GM19193 (cell line): ENCODE data around the gene PRPS1L1.

Experiments
- POLR2A ChIP-seq: IDR thresholded peaks from 4 replicates; pipeline ENCODE4 v1.6.1; 2011; ENCODE audit not compliant: insufficient read depth, insufficient read length; ENCODE audit errors: extremely low read depth

Gene PRPS1L1

DNA sequence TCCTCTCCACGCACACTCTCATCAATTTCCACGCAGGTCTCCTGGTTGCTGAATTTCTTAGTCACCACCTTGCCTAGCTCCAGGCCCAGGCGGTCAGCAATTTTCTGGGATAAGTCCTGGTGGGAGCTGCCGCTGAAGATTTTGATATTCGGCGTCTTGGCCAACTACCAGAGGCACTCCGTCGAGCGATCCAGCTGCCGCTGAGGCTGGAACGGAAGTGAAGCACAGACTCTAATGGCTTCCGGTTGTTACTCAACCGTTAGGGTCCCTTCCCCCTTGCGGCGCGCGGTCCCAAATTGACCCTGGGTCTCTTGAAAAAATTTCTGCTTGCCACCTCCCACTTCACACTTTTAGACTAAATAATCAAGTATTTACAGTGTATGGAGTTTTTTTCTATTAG is at the start of gene PRPS1L1:
PRPS1L1 (minus strand) TSS at position 219 of the 400 bp plus-strand sequence.
- TF ChIP-seq POLR2A = no peak

GRCh38 chr7:18076461-18076860 is 48.8 kb upstream of the PRPS1L1 start:
- TF ChIP-seq POLR2A = no peak

DNA sequence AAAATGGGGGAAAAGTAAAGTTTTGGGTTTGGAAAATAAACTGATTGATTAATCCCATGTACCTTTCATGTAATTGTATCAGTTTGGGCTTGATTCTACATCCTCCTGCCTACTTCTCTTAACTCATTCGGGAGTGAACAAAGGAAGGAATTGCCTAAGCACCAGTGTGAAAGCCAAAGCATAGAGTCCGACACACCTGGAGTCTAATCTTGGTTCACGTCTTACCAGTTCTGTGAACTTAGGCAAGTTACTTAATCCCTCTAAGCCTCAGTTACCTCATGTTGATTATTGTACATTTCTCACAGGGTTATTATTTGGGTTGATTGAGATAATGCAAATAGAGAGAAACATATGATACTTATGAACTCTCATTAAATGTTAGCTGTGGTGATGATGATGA is 41.1 kb upstream of the PRPS1L1 start:
- TF ChIP-seq POLR2A = no peak

- no peak for TF ChIP-seq POLR2A
Observed at GRCh38 chr7:18064242-18064838, 36.7 kb upstream of the PRPS1L1 start.

DNA sequence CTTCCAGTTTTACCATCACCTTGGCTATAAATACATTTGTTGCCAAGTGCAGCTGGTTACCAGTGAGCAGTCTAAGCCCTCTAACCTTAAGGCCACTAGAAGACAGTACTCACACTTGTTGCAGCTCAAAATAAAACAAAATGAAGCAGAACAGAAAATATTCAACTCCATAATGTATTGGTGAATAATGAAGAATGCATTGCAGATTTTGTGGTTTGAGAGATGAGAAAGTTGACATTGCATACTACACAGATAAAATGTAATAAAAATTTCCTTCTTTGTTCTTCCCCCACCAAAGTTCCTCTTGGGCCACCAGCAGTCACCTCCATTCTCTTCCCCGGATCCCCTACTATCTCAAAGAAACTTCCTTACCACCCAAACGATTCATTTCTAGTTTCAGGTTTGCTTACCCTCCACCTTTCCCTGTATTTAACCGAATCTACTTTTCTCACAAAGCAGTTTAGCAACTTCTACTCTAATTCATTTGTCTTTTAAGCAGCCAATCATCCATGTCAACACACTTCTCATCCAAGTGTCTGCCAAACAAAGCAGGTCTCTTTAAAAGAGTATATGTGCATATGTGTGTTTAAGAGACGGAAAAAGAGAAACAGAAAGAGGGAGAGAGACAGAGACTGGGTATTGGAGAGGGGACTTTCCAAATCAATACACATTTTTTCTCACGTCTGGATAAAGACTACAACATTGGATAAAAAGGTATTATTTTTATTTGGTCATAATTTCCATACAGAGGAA is 35.7 kb upstream of the PRPS1L1 start:
- TF ChIP-seq POLR2A = no peak

GRCh38 chr7:18059171-18059570 is 31.5 kb upstream of the PRPS1L1 start:
- TF ChIP-seq POLR2A = no peak

DNA sequence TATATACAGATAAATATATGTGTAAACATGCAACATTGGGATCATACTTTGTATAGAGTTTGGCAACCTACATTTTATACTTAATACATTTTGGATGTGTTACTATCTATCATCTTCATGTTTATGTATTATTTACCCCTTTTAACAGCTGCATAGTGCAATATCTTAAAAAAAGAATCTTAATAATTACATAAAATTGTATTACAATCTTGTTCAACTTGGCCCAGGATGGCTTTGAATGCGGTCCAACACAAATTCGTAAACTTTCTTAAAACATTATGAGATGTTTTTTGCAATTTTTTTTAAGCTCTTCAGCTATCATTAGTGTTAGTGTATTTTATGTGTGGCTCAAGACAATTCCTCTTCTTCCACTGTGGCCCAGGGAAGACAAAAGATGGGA is 26.3 kb upstream of the PRPS1L1 start:
- TF ChIP-seq POLR2A = no peak

DNA sequence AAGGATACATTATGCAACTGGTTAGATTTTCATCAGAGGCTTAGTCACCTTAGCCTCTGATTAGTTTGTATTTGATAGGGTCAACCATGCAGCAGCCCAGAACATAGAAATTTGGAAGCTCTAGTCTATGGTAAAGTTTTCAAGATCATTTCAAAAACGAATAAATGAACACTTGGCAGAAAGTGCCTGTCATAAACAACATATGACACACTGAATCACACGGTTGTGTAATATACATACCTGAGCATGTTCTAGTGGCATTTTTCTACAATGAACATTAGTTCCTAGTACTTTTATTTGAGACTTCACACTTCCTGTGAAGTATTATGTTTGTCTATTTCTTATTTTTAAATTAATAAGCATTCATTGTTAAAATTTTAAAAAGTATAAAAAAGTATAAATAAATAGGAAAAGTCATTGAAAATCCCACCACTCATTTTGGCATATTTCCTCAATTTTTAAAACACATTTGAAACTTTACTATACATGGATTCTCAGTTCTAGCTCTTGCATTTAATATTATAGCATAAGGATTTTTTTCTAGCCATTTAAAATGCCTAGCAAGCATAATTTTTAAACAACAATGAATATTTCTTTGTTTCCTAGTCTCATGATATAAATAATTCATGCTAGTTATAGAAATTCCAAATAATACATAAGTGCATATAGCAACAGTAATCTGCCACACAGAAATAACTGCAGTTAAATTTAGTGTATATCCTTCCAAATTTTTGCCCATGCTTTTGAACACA is 25.7 kb upstream of the PRPS1L1 start:
- TF ChIP-seq POLR2A = no peak

GRCh38 chr7:18049262-18049661 is 21.6 kb upstream of the PRPS1L1 start:
- no peak for TF ChIP-seq POLR2A

GRCh38 chr7:18046601-18047000 is 19.0 kb upstream of the PRPS1L1 start:
- no peak for TF ChIP-seq POLR2A

DNA sequence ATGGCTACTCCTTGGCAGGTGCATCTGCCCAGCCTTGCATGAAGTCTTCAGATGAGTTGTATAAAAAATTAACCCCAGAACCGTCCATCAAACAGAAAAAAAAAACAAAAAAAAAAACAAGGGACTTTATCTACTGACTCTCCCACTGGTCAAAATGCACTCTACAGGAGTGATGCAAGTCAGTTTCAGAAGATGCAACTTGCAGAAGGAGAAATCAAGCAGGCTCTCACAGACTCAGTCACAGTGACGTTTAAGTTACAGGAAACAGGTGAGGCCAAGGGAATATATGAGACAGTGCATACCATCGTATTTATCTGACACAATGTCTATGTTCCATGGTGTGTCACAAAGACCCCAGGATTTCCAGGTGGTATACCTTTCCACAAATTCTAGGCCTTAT is 17.5 kb upstream of the PRPS1L1 start:
- TF ChIP-seq POLR2A = no peak

- TF ChIP-seq POLR2A = no peak
Observed at GRCh38 chr7:18041191-18041590, 13.5 kb upstream of the PRPS1L1 start.

DNA sequence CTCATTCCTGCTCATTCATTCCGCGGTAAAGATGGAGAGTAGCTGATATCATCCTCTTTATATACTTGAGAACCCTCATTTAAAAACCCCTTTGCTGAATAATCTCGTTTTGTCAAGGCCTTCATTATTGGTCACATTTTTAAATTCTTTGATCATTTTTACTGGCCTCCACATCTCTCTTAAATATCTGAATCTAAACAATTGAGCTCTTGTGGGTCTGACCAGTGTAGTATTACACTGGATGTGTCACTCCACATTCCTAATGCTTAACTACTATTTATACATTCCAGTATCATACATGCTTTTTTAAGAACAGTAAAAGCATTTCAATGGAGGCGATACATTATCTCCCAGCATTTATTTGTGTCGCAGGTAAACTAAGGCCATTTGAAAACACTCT is 12.6 kb upstream of the PRPS1L1 start:
- TF ChIP-seq POLR2A = no peak

DNA sequence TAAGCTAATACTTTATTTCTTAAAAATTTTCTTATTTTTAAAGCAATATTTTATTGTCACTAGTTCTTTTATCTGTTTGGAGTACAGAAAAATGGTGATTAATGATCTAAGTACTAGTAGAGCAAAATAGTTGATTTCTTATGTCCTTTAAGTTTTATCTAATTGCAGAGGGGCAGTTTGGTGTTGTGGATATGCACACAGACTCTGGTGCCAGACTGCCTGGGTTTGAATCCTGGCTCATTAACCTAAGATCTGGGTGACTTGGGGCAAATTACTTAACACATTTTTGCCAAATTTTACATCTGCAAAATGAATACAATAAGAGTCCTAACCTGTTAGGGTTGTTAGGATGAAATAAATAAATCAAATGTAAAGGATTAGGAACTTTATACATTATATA is 10.7 kb upstream of the PRPS1L1 start:
- TF ChIP-seq POLR2A = no peak

DNA sequence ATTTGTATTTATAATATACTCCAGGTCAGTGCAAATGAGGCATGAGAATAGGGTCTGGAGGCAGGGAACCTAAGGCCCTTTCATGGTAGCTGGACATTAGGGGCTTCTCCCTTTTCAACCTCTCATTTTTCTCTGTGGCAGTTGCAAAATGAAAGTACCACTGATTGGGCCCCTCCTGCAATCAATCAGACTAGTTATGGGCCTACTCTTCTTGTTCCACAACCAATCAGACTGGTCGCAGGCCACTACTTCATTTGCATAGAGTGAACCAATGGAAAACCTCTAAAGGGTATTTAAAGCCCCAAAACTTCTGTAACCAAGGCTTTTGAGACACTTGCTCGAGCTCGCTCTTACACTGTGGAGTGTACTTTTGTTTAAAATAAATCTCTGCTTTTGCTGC is 10.0 kb upstream of the PRPS1L1 start:
- no peak for TF ChIP-seq POLR2A

- TF ChIP-seq POLR2A = no peak
Observed at GRCh38 chr7:18036783-18037182, 9.1 kb upstream of the PRPS1L1 start.
